GM18951 (cell line): ENCODE measurements around the gene PLA2G2C.
"Not testable (repeated sequence)": the region's sequence is repeated elsewhere in the genome, so short reads cannot be mapped to it uniquely, and the experiment has no call there.

Experiments used
- POLR2A ChIP-seq: IDR thresholded peaks from 4 replicates; pipeline ENCODE4 v1.6.1; 2011; ENCODE audit warnings: mild to moderate bottlenecking; ENCODE audit not compliant: insufficient read length, insufficient read depth; ENCODE audit errors: extremely low read depth
- in situ Hi-C: fragments of 300-500 bp; cut with MboI; formaldehyde crosslinking; loops from one replicate; pipeline ENCODE4 v1.12.0; 2022; ENCODE audit warnings: low sequenced_read_pairs, mixed read lengths, inconsistent platforms; ENCODE audit not compliant: unreplicated experiment

The PLA2G2C gene, protein sequence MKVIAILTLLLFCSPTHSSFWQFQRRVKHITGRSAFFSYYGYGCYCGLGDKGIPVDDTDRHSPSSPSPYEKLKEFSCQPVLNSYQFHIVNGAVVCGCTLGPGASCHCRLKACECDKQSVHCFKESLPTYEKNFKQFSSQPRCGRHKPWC

DNA sequence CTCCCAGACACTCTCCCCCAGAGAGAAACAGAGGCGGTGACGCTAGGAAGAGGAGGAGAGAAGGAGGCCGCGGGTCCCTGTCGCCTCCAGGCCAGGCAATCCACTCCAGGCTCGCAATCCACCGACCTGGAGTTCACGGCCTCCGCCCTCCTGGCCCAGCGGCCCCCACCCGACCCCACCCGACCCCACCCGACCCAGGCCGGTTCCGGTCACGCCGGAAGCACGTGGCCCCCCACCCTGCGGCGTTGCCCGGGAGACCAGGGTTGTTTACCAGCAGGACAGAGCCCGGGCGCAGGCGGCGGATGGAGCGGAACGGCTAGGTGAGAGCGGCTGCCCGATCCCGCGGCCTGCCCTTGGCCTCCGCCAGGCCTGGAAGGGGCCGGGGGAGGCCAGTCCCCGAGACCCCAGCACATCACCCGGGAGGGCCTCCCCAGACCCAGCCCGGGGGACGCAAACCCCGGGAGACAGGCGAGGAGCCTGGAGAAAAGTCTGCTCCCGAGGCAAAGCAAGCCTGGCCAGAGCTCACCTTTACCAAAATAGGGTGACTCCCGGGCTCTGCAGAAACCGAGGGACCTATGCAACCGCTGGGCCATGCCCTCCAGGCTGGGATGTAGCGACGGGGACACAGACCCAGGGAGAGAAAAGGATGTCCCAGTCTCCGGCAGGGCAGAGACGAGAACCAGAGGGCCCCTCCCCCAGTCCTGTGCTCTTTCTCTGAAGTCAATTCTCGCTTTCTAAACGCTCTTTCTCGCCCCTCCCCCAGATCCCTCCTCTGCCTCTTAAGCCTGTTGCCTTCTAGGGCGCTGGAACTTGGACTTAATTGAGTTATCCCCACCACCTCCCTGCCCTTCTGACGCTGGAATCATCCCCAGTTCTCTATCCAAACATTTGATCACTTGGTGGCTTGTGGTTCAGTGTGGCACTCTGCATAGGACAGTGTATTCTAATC lies at the start of gene PLA2G2C, which contains the start of gene UBXN10:
PLA2G2C (minus strand) TSS at position 685 of the 949 bp plus-strand sequence. CDS start 9,155 bp downstream, outside the sequence.
UBXN10 (plus strand) TSS at position 263 of the 949 bp plus-strand sequence. CDS start 4,466 bp downstream, outside the sequence.
- TF ChIP-seq POLR2A, result no peak
- in situ Hi-C loops, result no loop called here

DNA sequence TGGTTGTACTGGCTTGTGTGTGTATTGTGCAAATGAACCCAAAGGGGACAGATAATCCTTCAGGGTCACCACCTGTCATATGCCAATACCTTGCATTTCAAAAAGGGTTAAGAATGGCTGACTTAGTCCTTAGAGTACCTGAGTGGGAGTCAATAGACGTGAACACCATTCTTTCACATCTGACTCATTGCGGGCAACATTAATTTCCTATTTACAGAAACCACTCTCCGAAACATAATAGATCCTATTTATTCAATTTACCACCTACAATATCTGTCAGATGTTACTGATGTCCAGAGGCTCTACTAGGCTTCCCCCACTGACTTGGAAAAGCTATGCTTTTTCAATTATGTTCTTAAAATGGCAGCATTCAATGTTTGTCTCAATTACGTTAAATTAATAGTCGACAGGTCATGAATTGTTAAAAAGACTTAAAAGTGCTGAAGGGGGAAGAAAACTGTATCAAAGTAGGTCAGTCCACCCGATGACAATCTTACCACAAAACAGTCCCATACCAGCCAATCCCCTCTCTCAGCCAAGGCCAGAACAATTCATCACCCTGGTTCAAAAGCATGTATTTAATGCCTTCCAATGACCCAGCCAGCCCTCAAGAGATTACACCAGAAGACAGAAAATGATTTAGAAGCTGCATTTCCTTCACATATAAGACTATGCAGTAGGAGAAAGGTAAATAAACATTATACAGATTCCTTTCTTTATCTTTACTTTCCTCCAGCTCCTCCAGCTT lies 48.6 kb upstream of the PLA2G2C start:
- no peak for TF ChIP-seq POLR2A
- in situ Hi-C loops, result no loop called here

- TF ChIP-seq POLR2A, result no peak
- in situ Hi-C loops, result no loop called here
Measured at GRCh38 chr1:20233866-20234265, 47.5 kb upstream of the PLA2G2C start.

- TF ChIP-seq POLR2A, result no peak
- in situ Hi-C loops, result no loop called here
Measured at GRCh38 chr1:20233394-20233793, 47.1 kb upstream of the PLA2G2C start.

GRCh38 chr1:20232564-20232963 lies 46.2 kb upstream of the PLA2G2C start:
- in situ Hi-C loops, result not testable (repeated sequence)

DNA sequence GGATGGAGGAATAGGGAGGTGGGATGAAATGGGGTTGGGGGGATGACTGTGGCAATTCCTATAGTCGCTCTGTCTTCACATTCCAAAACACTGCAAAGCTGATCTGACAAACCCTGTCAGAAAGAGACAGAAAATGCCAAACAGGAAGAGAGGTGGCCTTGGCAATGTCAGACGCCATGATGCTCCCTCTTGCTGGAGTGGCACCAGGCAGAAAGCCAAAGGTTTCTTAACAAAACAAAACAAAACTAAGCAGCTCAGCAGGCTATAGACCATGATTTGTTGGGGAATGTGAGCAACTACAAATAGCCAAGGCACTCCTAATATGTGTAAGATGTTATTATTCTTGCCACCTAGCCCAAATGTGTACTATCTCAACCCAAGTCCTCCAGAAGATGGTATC lies 42.9 kb upstream of the PLA2G2C start:
- in situ Hi-C loops, result no loop called here
- TF ChIP-seq POLR2A, result no peak

DNA sequence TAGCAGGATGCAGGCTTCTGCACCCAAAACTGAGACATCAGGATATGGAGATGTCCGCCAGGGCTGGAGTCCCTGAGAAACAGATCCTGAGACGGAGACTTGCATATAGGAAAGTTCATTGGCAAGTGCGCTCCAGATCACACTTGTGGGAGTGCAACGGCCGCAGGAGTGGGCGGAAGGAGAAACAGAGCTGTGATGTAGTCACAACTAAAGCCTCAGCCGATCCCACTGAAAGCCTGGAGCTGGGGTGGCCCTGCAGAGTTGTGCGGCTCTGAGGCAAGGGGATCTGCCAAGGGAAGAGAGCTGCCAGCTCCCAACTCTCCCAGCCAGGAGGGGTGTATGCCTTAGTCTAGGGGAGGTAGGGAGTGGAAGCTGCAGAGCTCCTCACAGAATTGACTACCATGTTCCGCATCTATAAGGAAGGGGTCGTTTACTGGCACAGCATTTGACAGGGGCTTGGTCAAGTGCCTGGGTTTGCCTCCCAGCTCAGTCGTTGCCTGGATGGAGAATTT lies 42.1 kb upstream of the PLA2G2C start:
- TF ChIP-seq POLR2A, result no peak
- in situ Hi-C loops, result no loop called here

DNA sequence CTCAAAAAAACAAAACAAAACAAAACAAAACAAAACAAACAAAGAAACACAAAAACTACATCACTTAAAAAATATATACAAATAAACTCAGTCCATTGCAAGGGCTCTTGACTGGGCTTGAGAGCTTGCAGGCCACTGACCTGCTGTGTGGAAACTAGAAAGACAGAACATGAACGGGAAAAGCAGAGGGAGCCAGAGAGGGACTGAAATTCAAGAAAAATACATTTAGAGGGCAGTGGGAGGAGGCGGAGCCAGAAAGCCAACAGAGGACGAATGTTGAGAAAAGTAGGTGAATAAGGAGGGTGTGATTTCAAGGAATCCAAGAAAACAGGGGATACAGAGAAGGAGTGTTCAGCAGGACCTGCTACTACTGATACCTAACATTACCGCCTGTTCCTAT lies 41.4 kb upstream of the PLA2G2C start:
- TF ChIP-seq POLR2A, result no peak
- in situ Hi-C loops, result no loop called here

GRCh38 chr1:20224546-20224945 lies 38.2 kb upstream of the PLA2G2C start:
- in situ Hi-C loops, result no loop called here
- no peak for TF ChIP-seq POLR2A

DNA sequence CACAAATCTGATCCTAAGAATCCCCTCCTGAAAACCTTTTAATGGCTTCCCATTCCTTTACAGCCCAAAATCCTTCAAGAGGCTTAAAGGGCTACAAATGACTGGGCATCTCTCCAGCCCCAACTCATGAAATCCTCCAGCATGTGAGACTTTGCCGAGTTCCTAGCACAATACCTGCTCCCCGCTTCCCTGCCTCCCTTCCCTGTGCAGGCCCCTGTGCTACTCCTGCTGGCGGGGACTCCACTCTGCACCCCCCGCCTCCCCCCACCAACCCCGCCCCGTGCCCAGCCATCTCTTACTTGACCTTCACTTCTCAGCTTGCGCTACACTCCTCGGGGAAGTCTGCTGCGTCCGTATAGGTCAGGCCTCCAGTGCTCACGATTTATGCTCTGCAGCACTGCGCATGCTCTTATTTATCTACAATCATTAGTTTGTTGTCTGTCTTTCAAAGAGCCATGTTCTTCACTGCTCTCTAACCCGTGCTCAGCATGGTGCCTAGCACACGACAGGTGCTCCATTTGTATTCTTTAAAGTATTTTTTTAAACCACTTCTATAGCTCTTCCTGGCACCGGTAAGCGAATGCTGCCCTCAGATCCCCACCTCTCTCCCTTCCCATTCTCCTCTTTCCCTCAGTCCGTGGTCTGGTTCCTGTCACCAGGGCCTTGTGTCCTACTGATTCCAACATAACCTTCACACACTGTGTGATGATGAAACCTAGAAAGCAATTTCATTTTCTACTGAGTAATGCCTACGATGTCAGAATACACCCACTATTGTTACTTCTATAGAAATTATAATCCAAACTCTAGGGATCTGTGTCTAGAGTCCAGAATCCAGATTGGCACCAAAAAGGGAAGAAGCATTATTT lies 37.5 kb upstream of the PLA2G2C start:
- in situ Hi-C loops, result no loop called here
- no peak for TF ChIP-seq POLR2A

DNA sequence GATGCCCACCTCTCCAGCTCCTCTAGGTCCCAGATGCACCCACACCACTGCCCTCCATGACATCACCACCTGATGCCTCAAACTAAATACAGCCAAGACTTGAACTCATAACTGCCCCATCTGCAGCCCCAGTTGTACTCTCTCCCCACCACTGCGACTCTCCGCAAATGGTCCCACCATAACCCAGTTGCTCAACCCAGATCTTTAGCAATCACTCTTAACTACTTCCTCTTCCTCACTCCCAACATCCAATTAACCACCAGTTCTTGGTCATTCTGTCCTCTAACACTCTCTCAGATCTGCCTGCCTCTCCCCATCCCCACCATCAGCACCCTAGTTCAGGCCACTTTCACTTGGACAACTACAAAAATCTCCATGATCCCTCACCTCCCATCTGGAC lies 36.8 kb upstream of the PLA2G2C start:
- TF ChIP-seq POLR2A, result no peak
- in situ Hi-C loops, result no loop called here

DNA sequence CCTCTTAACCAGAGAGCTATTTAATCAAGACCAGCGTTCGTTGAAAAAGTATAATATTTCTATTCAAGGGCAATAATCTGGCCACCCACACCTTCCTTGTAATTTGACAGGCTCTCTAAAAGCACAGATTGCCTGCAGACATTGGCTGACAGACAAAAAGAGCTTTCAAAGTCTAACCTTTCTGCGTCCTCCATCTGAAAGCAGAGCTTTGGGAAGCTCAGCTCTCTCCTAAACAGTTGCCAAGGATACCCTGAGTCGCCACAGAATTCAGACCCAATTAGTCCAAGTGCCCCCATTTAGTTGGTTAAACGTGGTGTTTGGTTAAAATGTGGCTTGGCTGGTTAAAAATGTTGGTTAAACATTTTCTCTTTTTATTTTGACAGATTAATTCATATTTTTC lies 33.7 kb upstream of the PLA2G2C start:
- no peak for TF ChIP-seq POLR2A
- in situ Hi-C loops, result no loop called here

DNA sequence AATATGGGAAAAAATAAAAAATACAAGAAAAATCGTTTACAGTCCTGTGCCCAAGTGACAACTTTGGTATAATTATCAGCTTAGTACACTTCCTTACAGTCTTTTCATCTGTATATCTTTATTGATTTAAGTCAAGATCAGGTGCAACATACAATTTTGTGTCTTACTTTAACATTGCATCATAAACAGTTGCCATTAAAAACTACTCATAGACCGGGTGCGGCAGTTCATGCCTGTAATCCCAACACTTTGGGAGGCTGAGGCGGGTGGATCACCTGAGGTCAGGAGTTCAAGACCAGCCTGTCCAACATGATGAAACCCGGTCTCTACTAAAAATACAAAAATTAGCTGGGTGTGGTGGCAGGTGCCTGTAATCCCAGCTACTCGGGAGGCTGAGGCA lies 32.7 kb upstream of the PLA2G2C start:
- in situ Hi-C loops, result loop anchor here (10.0 kb wide), 1 partner anchor 276 kb away; no protein-coding TSS in a partner anchor
